BLaER1 (cell line): ENCODE results near the gene ATF4.

Source experiments
- H3K27ac ChIP-seq: shearing (Covaris generic); formaldehyde crosslinking; 2 replicates; pipeline ENCODE4 v1.8.1; 2022
- H3K27me3 ChIP-seq: shearing (Covaris generic); formaldehyde crosslinking; 2 replicates; pipeline ENCODE4 v1.8.1; 2022
- H3K36me3 ChIP-seq: shearing (Covaris generic); formaldehyde crosslinking; 2 replicates; pipeline ENCODE4 v1.8.1; 2022
- H3K4me1 ChIP-seq: shearing (Covaris generic); formaldehyde crosslinking; 2 replicates; pipeline ENCODE4 v1.8.1; 2022
- H3K4me2 ChIP-seq: shearing (Covaris generic); formaldehyde crosslinking; 2 replicates; pipeline ENCODE4 v1.8.1; 2022
- H3K4me3 ChIP-seq: shearing (Covaris generic); formaldehyde crosslinking; 2 replicates; pipeline ENCODE4 v1.8.1; 2022
- H3K9ac ChIP-seq: shearing (Covaris generic); formaldehyde crosslinking; 2 replicates; pipeline ENCODE4 v1.8.1; 2022
- H3K9me3 ChIP-seq: shearing (Covaris generic); formaldehyde crosslinking; 2 replicates; pipeline ENCODE4 v1.8.1; 2022
- H4K20me1 ChIP-seq: shearing (Covaris generic); formaldehyde crosslinking; 2 replicates; pipeline ENCODE4 v1.8.1; 2022
- Cebpa-rat ChIP-seq: shearing (Covaris generic); IDR thresholded peaks from 2 replicates; pipeline ENCODE4 v1.8.1; 2022

ATF4 gene

DNA sequence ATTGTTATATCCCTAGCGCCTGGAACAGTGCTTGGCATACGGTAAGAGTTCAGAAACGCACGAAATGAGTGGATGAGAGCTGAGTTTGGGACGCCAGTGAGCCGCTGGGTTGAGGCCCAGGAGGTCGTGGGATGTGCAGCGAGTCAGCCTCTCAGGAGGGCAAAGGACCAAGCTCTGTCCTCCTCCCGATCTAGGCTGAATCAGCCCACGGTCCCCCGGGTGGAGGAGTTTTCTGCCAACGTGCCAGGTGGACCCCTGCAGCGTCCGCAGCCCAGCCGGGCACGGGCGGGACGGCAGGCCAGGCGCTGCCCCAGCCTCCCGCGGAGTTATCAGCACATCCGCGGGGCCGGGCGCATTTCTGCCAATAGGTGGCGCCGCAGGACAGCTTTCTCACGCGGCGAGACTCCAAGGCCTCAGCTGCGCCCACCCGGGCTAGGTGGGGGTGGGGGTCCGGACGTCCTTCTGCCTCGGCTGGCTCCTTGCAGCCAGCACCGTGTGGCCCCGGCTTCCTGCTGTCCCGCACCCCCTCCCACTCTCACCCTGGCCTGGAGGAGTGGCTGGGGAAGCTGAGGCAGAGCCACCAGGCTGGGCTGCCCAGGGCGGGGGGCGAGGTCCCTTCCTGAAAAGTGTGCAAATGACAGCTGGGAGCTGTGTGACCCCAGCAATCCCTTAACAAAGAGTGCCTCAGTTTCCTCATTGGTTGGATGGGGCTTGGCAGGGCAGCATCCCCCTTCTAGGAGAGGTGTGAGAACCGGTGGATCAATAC, 14.4 kb downstream of the ATF4 start:
- Histone ChIP-seq H3K4me1 (peaks cover 61% of the 10 kb centered on the region), H3K4me2 (peak overlapping the region; percentile 82), H3K9ac (no peak overlapping the region), H3K4me3 (no peak overlapping the region), H4K20me1 (peaks cover 20% of the 10 kb centered on the region), H3K9me3 (no peaks in the 10 kb centered on the region), H3K27me3 (no peaks in the 10 kb centered on the region), H3K27ac (peak overlapping the region; percentile 27; the same call in 1 of the 2 replicates), H3K36me3 (peaks cover 14% of the 10 kb centered on the region)
- no peak for TF ChIP-seq Cebpa-rat

DNA sequence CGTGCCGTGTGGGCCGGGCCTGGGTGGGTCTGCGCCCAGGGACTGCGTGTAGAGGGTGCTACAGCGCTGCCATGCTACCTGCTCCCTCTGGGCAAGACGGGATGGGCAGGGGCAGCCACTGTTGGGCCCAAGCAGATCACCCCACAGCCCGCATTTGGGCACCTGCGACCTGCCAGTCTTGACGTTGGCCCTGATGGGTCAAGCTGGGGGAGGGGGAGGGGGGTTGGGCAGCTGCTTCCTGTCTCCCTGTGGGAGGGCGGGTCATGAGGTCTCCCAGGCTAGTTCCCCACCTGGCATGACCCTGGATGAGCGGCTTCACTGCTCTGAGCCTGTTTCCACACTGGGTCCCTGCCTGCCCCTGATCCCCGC, 15.0 kb downstream of the ATF4 start:
- no peak for TF ChIP-seq Cebpa-rat
- H3K27me3 ChIP-seq: no peaks in the 10 kb centered on the region
- H3K4me1 ChIP-seq: peaks cover 55% of the 10 kb centered on the region
- H3K9me3 ChIP-seq: no peaks in the 10 kb centered on the region
- peaks cover 8% of the 10 kb centered on the region for H3K36me3 ChIP-seq
- H3K4me2 ChIP-seq: peak overlapping the region; percentile 82
- H3K27ac ChIP-seq: peak overlapping the region; percentile 27; the same call in 1 of the 2 replicates
- H4K20me1 ChIP-seq: peaks cover 14% of the 10 kb centered on the region
- peak overlapping the region; percentile 30; the same call in 1 of the 2 replicates for H3K9ac ChIP-seq
- H3K4me3 ChIP-seq: no peak overlapping the region

GRCh38 chr22:39535831-39536449, 15.6 kb downstream of the ATF4 start:
- Histone ChIP-seq H3K36me3 (peaks cover 4% of the 10 kb centered on the region; the same call in 1 of the 2 replicates), H4K20me1 (peaks cover 8% of the 10 kb centered on the region), H3K4me3 (no peak overlapping the region), H3K9ac (peak overlapping the region; percentile 30; the same call in 1 of the 2 replicates), H3K4me1 (peaks cover 49% of the 10 kb centered on the region), H3K27me3 (no peaks in the 10 kb centered on the region), H3K4me2 (peak overlapping the region; percentile 82), H3K9me3 (no peaks in the 10 kb centered on the region), H3K27ac (no peak overlapping the region)
- no peak for TF ChIP-seq Cebpa-rat

- Histone ChIP-seq H3K27me3 (no peaks in the 10 kb centered on the region), H3K36me3 (no peaks in the 10 kb centered on the region), H3K9ac (no peak overlapping the region), H3K4me2 (no peak overlapping the region), H4K20me1 (peaks cover under 1% of the 10 kb centered on the region), H3K27ac (no peak overlapping the region), H3K4me1 (peaks cover 41% of the 10 kb centered on the region), H3K9me3 (no peaks in the 10 kb centered on the region), H3K4me3 (no peak overlapping the region)
- TF ChIP-seq Cebpa-rat: no peak
Measured at GRCh38 chr22:39536711-39537110, 16.3 kb downstream of the ATF4 start.

DNA sequence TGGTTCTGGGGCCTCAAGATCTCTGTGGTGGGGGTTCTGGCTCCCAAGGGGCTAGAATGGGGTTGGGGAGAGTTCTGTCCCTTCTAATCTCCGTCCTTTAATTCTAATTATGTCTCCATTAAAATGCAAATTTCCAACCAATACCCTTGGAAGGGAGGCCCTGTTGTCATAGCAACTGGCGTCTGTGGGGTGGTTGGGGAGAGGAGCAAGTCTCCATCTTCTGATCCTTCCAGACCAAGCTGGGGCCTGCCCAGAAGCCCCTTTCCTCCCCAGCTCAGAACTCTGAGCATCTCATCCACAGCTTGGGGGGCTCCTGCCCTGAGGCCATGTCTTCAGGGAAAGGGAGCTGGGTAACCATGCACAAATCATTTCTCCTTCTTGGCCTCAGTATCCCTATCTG, 17.6 kb downstream of the ATF4 start:
- Histone ChIP-seq H3K27ac (no peak overlapping the region), H4K20me1 (no peaks in the 10 kb centered on the region), H3K4me1 (peaks cover 46% of the 10 kb centered on the region), H3K27me3 (no peaks in the 10 kb centered on the region), H3K9ac (no peak overlapping the region), H3K36me3 (no peaks in the 10 kb centered on the region), H3K9me3 (no peaks in the 10 kb centered on the region), H3K4me3 (no peak overlapping the region), H3K4me2 (peak overlapping the region; percentile 27; the same call in 1 of the 2 replicates)
- TF ChIP-seq Cebpa-rat: no peak

- Histone ChIP-seq H3K4me1 (peaks cover 51% of the 10 kb centered on the region), H3K4me2 (peak overlapping the region; percentile 69), H3K9me3 (no peaks in the 10 kb centered on the region), H3K4me3 (no peak overlapping the region), H3K27me3 (no peaks in the 10 kb centered on the region), H3K27ac (no peak overlapping the region), H4K20me1 (peaks cover 14% of the 10 kb centered on the region), H3K9ac (no peak overlapping the region), H3K36me3 (no peaks in the 10 kb centered on the region)
- no peak for TF ChIP-seq Cebpa-rat
Measured at GRCh38 chr22:39543095-39543494, 22.7 kb downstream of the ATF4 start.

GRCh38 chr22:39545386-39546365, 25.3 kb downstream of the ATF4 start:
- peaks cover 59% of the 10 kb centered on the region for H3K4me1 ChIP-seq
- TF ChIP-seq Cebpa-rat: no peak
- no peaks in the 10 kb centered on the region for H3K9me3 ChIP-seq
- H3K9ac ChIP-seq: no peak overlapping the region
- H3K36me3 ChIP-seq: no peaks in the 10 kb centered on the region
- no peak overlapping the region for H3K27ac ChIP-seq
- H3K4me3 ChIP-seq: no peak overlapping the region
- peak overlapping the region; percentile 71 for H3K4me2 ChIP-seq
- H4K20me1 ChIP-seq: peaks cover 14% of the 10 kb centered on the region
- no peaks in the 10 kb centered on the region for H3K27me3 ChIP-seq

DNA sequence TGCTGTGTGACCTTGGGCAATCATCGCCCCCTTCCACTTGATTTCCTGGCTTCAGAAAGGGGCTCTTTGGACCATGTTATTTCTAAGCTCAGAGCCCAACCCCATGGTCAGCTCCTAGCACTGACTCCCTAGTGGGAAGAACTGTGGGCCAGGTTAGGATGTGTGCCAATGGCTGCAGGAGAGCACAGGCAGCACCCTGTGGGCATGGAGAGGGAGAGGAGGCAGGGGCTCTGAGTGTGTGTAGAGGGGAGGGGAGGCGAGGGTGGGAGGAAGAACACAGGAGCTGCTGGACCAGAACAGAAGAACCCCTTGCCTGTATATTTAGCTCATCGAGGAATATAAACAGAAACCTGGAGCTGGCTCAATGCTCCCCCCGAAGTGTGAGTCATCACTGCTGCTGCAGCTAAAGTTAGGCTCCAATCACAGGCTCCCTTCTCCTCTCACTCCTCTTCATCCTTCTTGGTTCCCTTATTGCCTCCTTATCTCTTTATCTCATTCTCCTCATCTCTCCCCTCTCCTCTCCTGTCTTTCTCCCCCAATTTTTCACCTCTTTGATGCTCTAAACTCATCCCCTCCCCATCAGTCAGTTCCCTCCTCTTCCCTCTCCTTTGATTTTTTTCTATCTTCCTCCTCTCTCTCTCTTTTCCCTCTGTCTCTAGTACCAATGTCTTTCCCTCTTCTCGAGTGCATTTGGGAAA, 26.7 kb downstream of the ATF4 start:
- H3K27me3 ChIP-seq: no peaks in the 10 kb centered on the region
- no peaks in the 10 kb centered on the region for H3K36me3 ChIP-seq
- peaks cover 67% of the 10 kb centered on the region for H3K4me1 ChIP-seq
- H3K4me3 ChIP-seq: no peak overlapping the region
- H3K4me2 ChIP-seq: peak overlapping the region; percentile 71
- no peaks in the 10 kb centered on the region for H3K9me3 ChIP-seq
- H3K27ac ChIP-seq: no peak overlapping the region
- no peak for TF ChIP-seq Cebpa-rat
- H3K9ac ChIP-seq: no peak overlapping the region
- peaks cover 14% of the 10 kb centered on the region for H4K20me1 ChIP-seq

DNA sequence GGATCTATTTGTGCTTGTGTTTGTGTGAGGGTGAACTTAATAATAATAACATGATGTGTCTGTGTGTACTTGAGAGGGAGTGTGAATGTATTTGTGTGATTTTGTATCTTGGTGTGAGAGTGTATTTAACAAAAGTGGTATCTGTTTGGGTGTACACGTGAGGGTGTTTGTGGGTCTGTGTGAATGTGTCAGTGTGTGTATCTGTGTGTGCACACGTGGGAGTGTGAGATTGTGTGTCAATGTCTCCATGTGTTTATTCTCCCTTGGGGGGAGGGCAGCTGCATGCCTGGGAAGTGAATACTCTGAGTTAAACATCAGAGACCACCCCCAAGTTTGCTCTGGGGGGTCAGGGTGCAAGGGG, 27.2 kb downstream of the ATF4 start:
- Histone ChIP-seq H3K4me1 (peaks cover 66% of the 10 kb centered on the region), H3K9ac (no peak overlapping the region), H3K4me2 (peak overlapping the region; percentile 71), H3K27me3 (no peaks in the 10 kb centered on the region), H3K9me3 (no peaks in the 10 kb centered on the region), H3K27ac (no peak overlapping the region), H3K36me3 (no peaks in the 10 kb centered on the region), H3K4me3 (no peak overlapping the region), H4K20me1 (peaks cover 14% of the 10 kb centered on the region)
- TF ChIP-seq Cebpa-rat: no peak
